Esophagus squamous epithelium (tissue), 4 donors: Measurements from ENCODE around the gene ING5.

ENCODE experiments used
- CTCF ChIP-seq, 6 experiments: fragments of 450-650 bp in 4 of 6; fragments of 200-600 bp in 2 of 6; sonication (generic) in 2 of 6; IDR thresholded peaks; one replicate each; pipeline ENCODE4 v1.5.1; 2016 to 2019; ENCODE audit warnings: antibody characterized with exemption in 6 of 6, mild to moderate bottlenecking in 4 of 6, moderate library complexity in 4 of 6
- POLR2A ChIP-seq, 4 donors: fragments of 450-650 bp; IDR thresholded peaks; one replicate each; pipeline ENCODE4 v1.6.1; 2017; ENCODE audit warnings: antibody characterized with exemption in 4 of 4, mild to moderate bottlenecking in 4 of 4, moderate library complexity in 3 of 4

- no peak for TF ChIP-seq CTCF (IDR thresholded peaks at IDR 0.05)
- no peak for TF ChIP-seq POLR2A (IDR thresholded peaks at IDR 0.05)
Measured at GRCh38 chr2:241753493-241753892, 51.7 kb downstream of the ING5 start.
